ENCODE data around the gene GRIFIN. TPM values are rescaled to one million over a fixed set of nuclear protein-coding genes. Genes with fewer than 3 reads are reported as not detected.

Gene GRIFIN
- total RNA-seq, 2 donors from 2014 or later, result not detected

DNA sequence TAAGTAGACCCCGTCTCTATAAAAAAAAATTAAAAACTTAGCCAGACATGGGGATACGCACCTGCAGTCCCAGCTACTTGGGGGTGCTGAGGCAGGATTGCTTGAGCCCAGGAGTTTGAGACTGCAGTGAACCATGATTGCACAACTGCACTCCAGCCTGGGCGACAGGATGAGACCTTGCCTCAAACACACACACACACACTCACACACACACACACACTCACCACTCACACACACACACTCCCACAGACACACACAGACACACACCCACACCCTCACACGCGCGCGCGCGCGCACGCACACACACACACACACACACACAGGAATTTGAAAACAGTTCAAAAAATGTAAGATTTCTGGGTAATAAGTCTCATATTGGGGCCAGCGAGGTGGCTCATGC, 8.7 kb upstream of the GRIFIN start:
- no peak overlapping the region for H3K27ac ChIP-seq
- H3K36me3 ChIP-seq, result no peaks in the 10 kb centered on the region
- DNase-seq (ENCODE audit: low spot score) (no peak), ATAC-seq (ENCODE audit: insufficient number of reproducible peaks, low FRiP score, low read depth) (no peak)
- peaks cover 15 to 31% of the 10 kb centered on the region in 2 donors for H3K4me1 ChIP-seq (ENCODE audit: control insufficient read depth in 1 of 2, low read depth in 2 of 2)
- H3K27me3 ChIP-seq (replicated peaks; ENCODE audit: insufficient read depth), result no peaks in the 10 kb centered on the region
- H3K4me3 ChIP-seq, result no peak overlapping the region
- H3K9me3 ChIP-seq, result peaks cover 5% of the 10 kb centered on the region
- TF ChIP-seq, protein P1, sequence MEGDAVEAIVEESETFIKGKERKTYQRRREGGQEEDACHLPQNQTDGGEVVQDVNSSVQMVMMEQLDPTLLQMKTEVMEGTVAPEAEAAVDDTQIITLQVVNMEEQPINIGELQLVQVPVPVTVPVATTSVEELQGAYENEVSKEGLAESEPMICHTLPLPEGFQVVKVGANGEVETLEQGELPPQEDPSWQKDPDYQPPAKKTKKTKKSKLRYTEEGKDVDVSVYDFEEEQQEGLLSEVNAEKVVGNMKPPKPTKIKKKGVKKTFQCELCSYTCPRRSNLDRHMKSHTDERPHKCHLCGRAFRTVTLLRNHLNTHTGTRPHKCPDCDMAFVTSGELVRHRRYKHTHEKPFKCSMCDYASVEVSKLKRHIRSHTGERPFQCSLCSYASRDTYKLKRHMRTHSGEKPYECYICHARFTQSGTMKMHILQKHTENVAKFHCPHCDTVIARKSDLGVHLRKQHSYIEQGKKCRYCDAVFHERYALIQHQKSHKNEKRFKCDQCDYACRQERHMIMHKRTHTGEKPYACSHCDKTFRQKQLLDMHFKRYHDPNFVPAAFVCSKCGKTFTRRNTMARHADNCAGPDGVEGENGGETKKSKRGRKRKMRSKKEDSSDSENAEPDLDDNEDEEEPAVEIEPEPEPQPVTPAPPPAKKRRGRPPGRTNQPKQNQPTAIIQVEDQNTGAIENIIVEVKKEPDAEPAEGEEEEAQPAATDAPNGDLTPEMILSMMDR (IDR thresholded peaks at IDR 0.05), result no peak

DNA sequence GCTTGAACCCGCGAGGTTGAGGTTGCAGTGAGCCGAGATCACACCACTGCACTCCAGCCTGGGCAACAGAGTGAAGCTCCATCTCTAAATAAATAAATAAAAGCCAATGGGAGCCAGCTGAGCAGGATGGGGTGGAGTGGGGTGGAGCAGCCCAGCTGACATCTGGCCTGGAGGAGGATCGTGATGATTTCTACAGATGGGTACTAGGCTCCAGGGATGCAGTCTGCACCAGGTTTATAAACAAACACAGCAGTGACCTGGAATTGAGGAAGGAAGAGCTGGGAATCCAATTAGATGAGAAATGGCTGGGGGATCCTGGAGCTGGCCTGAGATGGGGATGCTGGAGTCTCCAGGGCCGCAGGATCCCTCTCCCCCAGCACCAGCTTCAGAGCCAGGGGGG, 7.3 kb upstream of the GRIFIN start:
- no peak overlapping the region for H3K27ac ChIP-seq
- H3K27me3 ChIP-seq (replicated peaks; ENCODE audit: insufficient read depth), result no peaks in the 10 kb centered on the region
- TF ChIP-seq, protein P1 (IDR thresholded peaks at IDR 0.05), result no peak
- H3K36me3 ChIP-seq, result no peaks in the 10 kb centered on the region
- peaks cover 12 to 24% of the 10 kb centered on the region in 2 donors for H3K4me1 ChIP-seq (ENCODE audit: control insufficient read depth in 1 of 2, low read depth in 2 of 2)
- H3K9me3 ChIP-seq, result peaks cover 5% of the 10 kb centered on the region
- H3K4me3 ChIP-seq, result no peak overlapping the region
- ATAC-seq (ENCODE audit: insufficient number of reproducible peaks, low FRiP score, low read depth) (no peak), DNase-seq (ENCODE audit: low spot score) (no peak)

DNA sequence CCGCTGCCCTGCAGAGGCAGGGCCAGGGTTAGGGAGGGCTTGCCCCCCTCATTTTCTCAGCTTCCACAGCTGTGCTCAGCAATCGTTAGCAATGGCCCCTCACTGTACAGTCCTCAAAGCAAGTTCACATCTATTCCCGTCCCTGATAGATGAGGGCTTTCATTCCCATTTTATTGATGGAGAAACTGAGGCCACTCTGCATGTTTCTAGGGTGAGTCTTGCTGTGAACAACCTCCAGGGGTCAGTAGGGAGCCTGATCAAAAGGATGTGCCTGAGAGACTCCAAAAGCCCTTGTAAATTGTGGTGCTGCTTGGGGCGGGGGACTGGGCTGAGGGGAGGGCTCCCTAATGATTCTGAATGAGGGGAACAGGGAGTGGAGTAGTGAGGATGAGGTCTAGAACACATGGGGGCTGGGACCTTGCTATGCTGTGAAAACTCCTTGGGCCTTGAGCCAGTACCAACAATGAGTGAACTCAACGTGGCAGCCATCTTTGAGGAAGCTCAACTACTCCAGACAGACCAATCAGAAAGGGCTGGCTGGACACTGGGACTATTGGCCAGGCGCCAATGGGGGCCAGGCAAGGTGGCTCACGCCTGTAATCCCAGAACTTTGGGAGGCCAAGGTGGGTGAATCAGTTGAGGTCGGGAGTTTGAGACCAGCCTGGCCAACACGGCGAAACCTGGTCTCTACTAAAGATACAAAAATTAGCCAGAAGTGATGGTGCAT, 6.7 kb upstream of the GRIFIN start:
- no peak overlapping the region for H3K4me3 ChIP-seq
- TF ChIP-seq, protein P1 (IDR thresholded peaks at IDR 0.05), result no peak
- no peaks in the 10 kb centered on the region for H3K27me3 ChIP-seq (replicated peaks; ENCODE audit: insufficient read depth)
- DNase-seq (ENCODE audit: low spot score) (no peak), ATAC-seq (ENCODE audit: insufficient number of reproducible peaks, low FRiP score, low read depth) (no peak)
- H3K27ac ChIP-seq, result no peak overlapping the region
- H3K4me1 ChIP-seq (ENCODE audit: control insufficient read depth in 1 of 2, low read depth in 2 of 2), result peaks cover 12 to 24% of the 10 kb centered on the region in 2 donors
- no peaks in the 10 kb centered on the region for H3K36me3 ChIP-seq
- peaks cover 5% of the 10 kb centered on the region for H3K9me3 ChIP-seq

DNA sequence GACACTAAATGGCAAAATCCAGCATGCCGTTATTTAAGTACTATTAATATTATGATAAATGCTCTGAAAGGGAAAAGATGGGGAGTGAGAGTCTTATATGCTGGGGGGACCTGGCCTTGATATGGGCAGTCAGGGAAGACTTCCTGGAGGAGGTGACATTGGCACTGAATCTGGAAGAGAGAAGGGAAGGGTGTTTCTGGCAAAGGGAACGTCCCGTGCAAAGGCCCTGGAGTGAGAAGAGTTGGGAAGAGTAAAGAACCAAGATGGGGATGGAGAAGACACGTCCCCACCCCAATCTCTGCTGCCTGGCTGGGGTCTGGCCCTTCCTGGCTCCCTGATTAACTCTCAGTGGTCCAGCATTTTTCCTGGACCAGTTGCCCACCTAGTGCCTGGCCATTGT, 5.0 kb upstream of the GRIFIN start:
- Histone ChIP-seq H3K9me3 (peaks cover 5% of the 10 kb centered on the region), H3K4me1 (ENCODE audit: control insufficient read depth in 1 of 2, low read depth in 2 of 2) (peaks cover 4 to 18% of the 10 kb centered on the region in 2 donors), H3K27ac (no peak overlapping the region), H3K27me3 (replicated peaks; ENCODE audit: insufficient read depth) (no peaks in the 10 kb centered on the region), H3K4me3 (no peak overlapping the region), H3K36me3 (no peaks in the 10 kb centered on the region)
- ATAC-seq (ENCODE audit: insufficient number of reproducible peaks, low FRiP score, low read depth) (no peak), DNase-seq (ENCODE audit: low spot score) (no peak)
- TF ChIP-seq, protein P1 (IDR thresholded peaks at IDR 0.05), result no peak

DNA sequence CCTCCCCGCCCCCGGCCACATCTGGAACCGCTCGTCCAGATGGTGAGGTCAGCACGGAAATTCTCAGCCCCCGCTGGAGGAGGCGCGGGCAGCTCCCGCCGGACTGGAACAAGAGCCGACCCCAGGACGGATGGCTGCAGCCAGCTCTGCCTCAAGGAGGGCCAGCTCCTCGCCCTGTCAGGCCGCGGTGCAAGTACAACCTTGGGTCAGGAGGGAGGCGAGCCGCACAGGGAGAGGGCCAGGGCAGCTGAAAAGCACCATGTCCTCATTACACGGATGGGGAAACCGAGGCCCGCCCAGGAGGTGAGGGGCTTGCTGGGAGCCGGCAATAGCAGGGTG, 3.8 kb upstream of the GRIFIN start:
- Histone ChIP-seq H3K27me3 (replicated peaks; ENCODE audit: insufficient read depth) (no peaks in the 10 kb centered on the region), H3K4me1 (ENCODE audit: control insufficient read depth in 1 of 2, low read depth in 2 of 2) (peaks cover 4 to 18% of the 10 kb centered on the region in 2 donors), H3K4me3 (no peak overlapping the region), H3K9me3 (peaks cover 5% of the 10 kb centered on the region), H3K27ac (no peak overlapping the region), H3K36me3 (no peaks in the 10 kb centered on the region)
- DNase-seq (ENCODE audit: low spot score), result no peak
- ATAC-seq (ENCODE audit: insufficient number of reproducible peaks, low FRiP score, low read depth), result no peak
- TF ChIP-seq, protein P1 (IDR thresholded peaks at IDR 0.05), result no peak
